Thyroid gland (tissue), 4 donors: Measurements from ENCODE around the gene MLH3. TPM values are rescaled to one million over a fixed set of nuclear protein-coding genes. Genes with fewer than 3 reads are reported as not detected.
A peak's percentile ranks its signal among the peaks of the same experiment; 100 is the strongest.
"Not testable (repeated sequence)": the region's sequence is repeated elsewhere in the genome, so short reads cannot be mapped to it uniquely, and the experiment has no call there.

Source experiments
- DNase-seq, 2 donors: peaks; one replicate each; pipeline ENCODE4 v3.0.0-alpha.2; 2019
- H3K27ac ChIP-seq, 3 donors: fragments of 200-600 bp; sonication (generic); 1 replicate in 2 of 3; 2 replicates in 1 of 3; pipeline ENCODE4 v1.5.1; 2016 to 2019; ENCODE audit warnings: mild to moderate bottlenecking in 1 of 3, moderate library complexity in 1 of 3
- H3K27me3 ChIP-seq: fragments of 200-600 bp; sonication (generic); one replicate; pipeline ENCODE4 v1.5.1; 2019
- H3K36me3 ChIP-seq, 2 donors: fragments of 200-600 bp; sonication (generic); one replicate each; pipeline ENCODE4 v1.5.1; 2016 to 2019
- H3K4me1 ChIP-seq, 2 donors: fragments of 200-600 bp; sonication (generic); one replicate each; pipeline ENCODE4 v1.5.1; 2017 to 2019
- H3K4me3 ChIP-seq, 3 donors: fragments of 200-600 bp; sonication (generic); replicated peaks in 1 of 3; 1 replicate in 2 of 3; 2 replicates in 1 of 3; pipeline ENCODE4 v1.5.1; 2016; ENCODE audit warnings: mild to moderate bottlenecking in 1 of 3
- H3K9me3 ChIP-seq: fragments of 200-600 bp; sonication (generic); one replicate; pipeline ENCODE4 v1.5.1; 2017
- POLR2A ChIP-seq, 2 donors: fragments of 450-650 bp; IDR thresholded peaks; one replicate each; pipeline ENCODE4 v1.6.1; 2017; ENCODE audit warnings: antibody characterized with exemption in 2 of 2, mild to moderate bottlenecking in 2 of 2, moderate library complexity in 1 of 2
- WGBS, 2 donors: methylation state at CpG; one replicate each; pipeline ENCODE4 v1.1.5; 2017; 5-methylcytosine and 5-hydroxymethylcytosine counted together
- intact Hi-C: fragments of 100-400 bp; cut with DNase I; formaldehyde crosslinking; loops from one replicate; pipeline ENCODE4 v1.15.1; 2023
- total RNA-seq, 4 donors: library from RNA; depleted of rRNA; stranded (reverse); fragments of >200 nt; gene quantifications; one replicate each; pipeline ENCODE4 v1.2.3, GENCODE V29; 2016
- TF ChIP-seq, protein P1 (sequence below), 6 experiments: fragments of 200-600 bp in 3 of 6; fragments of 450-650 bp in 3 of 6; sonication (generic) in 3 of 6; IDR thresholded peaks; one replicate each; pipeline ENCODE4 v1.5.1; 2016 to 2019; ENCODE audit warnings: antibody characterized with exemption in 6 of 6, mild to moderate bottlenecking in 2 of 6, inconsistent platforms in 1 of 6, moderate library complexity in 1 of 6

The MLH3 gene
- total RNA-seq, 4 donors from 2014 or later = 48.1 to 68.1 (median 57.9) TPM

GRCh38 chr14:75002392-75003249, 48.6 kb downstream of the MLH3 start, which contains the start of gene EIF2B2:
Gene EIF2B2 (plus strand): TSS chr14:75002921. CDS start chr14:75002991, 70 bp downstream.
- Histone ChIP-seq H3K9me3 (no peaks in the 10 kb centered on the region), H3K27ac (peak within 1 kb of the TSS; percentile 82 to 94 (median 90)), H3K4me1 (peaks cover 32 to 37% of the 10 kb centered on the region in 2 donors), H3K27me3 (no peaks in the 10 kb centered on the region), H3K4me3 (peak within 1 kb of the TSS; percentile 33 to 92 (median 89)), H3K36me3 (peaks cover 21% of the 10 kb centered on the region in 2 donors)
- peak; percentile 99 for DNase-seq
- 0 to 2% methylated on average over 18 to 44 of the region's 66 CpGs for WGBS, 2 donors
- TF ChIP-seq, protein P1, sequence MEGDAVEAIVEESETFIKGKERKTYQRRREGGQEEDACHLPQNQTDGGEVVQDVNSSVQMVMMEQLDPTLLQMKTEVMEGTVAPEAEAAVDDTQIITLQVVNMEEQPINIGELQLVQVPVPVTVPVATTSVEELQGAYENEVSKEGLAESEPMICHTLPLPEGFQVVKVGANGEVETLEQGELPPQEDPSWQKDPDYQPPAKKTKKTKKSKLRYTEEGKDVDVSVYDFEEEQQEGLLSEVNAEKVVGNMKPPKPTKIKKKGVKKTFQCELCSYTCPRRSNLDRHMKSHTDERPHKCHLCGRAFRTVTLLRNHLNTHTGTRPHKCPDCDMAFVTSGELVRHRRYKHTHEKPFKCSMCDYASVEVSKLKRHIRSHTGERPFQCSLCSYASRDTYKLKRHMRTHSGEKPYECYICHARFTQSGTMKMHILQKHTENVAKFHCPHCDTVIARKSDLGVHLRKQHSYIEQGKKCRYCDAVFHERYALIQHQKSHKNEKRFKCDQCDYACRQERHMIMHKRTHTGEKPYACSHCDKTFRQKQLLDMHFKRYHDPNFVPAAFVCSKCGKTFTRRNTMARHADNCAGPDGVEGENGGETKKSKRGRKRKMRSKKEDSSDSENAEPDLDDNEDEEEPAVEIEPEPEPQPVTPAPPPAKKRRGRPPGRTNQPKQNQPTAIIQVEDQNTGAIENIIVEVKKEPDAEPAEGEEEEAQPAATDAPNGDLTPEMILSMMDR (IDR thresholded peaks at IDR 0.05) = peak in 4 of 6 experiments; percentile 22 to 37 (median 27)
- TF ChIP-seq POLR2A (IDR thresholded peaks at IDR 0.05) = peak in 1 of 2 donors; percentile 86
- intact Hi-C loops = loop anchor here (10.0 kb wide), 1 partner anchor 62 kb away; the partner anchor contains the start of genes ACYP1 and ZC2HC1C

DNA sequence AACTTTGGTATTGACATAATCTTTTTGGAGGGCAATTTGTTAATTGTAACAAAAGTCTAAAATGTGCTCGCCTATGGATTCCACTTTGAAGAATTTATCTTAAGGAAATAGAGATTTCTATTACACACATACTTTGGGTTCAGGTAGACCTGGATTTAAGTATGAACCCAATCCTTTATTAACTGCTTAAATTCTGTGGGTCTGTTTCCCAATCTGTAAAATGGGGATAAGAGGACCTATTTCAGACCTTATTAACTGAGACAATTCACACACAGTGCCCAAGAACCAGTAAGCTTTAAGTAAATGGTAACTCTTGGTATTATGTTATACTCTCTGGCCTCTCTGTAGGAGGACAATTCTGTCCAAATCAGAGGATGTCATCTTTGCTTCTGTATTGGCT, 49.4 kb downstream of the MLH3 start:
- Histone ChIP-seq H3K27ac (peak overlapping the region; percentile 82 to 94 (median 90)), H3K9me3 (no peaks in the 10 kb centered on the region), H3K4me3 (peak overlapping the region in 2 of 3 donors; percentile 89 to 92), H3K36me3 (peaks cover 14 to 15% of the 10 kb centered on the region in 2 donors), H3K4me1 (peaks cover 26 to 30% of the 10 kb centered on the region in 2 donors), H3K27me3 (no peaks in the 10 kb centered on the region)
- intact Hi-C loops = loop anchor here (10.0 kb wide), 1 partner anchor 63 kb away; the partner anchor contains the start of genes ACYP1 and ZC2HC1C
- TF ChIP-seq POLR2A (IDR thresholded peaks at IDR 0.05) = no peak
- TF ChIP-seq, protein P1 (IDR thresholded peaks at IDR 0.05) = no peak
- no peak for DNase-seq
- 100% methylated on average over 1 of the region's 1 CpG for WGBS, 2 donors

DNA sequence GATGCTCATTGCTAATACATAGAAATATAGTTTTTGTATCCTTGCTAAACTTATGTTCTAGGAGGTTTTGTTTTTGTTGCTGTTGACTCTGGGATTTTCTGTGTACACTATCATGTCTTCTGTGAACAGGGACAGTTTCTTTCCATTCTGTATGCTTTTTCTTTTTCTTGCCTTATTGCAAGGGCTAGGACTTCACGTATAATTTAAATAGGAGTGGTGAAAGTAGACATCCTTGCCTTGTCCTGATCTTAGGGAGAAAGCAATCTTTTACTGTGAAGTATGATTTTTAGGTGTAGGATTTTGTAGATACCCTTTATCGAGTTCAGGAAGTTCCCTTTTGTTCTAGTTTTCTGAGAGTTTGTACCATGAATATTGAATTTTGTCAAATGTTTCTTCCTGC, 50.0 kb downstream of the MLH3 start:
- TF ChIP-seq, protein P1 (IDR thresholded peaks at IDR 0.05) = no peak
- TF ChIP-seq POLR2A (IDR thresholded peaks at IDR 0.05) = no peak
- Histone ChIP-seq H3K9me3 (no peaks in the 10 kb centered on the region), H3K27me3 (no peaks in the 10 kb centered on the region), H3K4me3 (no peak overlapping the region), H3K27ac (no peak overlapping the region), H3K4me1 (peaks cover 23% of the 10 kb centered on the region in 2 donors), H3K36me3 (peaks cover 7 to 9% of the 10 kb centered on the region in 2 donors)
- DNase-seq = no peak
- WGBS, 2 donors = 92 to 93% methylated on average over 2 of the region's 2 CpGs
- intact Hi-C loops = loop anchor here (10.0 kb wide), 1 partner anchor 64 kb away; the partner anchor contains the start of genes ACYP1 and ZC2HC1C

GRCh38 chr14:74995781-74996180, 55.5 kb downstream of the MLH3 start:
- H3K4me1 ChIP-seq, H3K27me3 ChIP-seq, DNase-seq, H3K27ac ChIP-seq, H3K36me3 ChIP-seq, H3K4me3 ChIP-seq, intact Hi-C loops, H3K9me3 ChIP-seq: not testable (repeated sequence)
- WGBS, 2 donors = 86 to 92% methylated on average over 4 of the region's 7 CpGs

DNA sequence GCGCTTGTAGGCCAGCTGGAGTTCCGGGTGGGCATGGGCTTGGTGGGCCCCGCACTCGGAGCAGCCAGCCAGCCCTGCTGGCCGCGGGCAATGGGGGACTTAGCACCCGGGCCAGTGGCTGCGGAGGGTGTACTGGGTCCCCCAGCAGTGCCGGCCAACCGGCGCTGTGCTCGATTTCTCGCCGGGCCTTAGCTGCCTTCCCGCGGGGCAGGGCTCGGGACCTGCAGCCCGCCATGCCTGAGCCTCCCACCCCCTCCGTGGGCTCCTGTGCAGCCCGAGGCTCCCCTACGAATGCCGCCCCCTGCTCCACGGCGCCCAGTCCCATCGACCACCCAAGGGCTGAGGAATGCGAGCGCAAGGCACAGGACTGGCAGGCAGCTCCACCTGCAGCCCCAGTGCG, 57.1 kb downstream of the MLH3 start:
- H3K36me3 ChIP-seq, H3K9me3 ChIP-seq, intact Hi-C loops, H3K4me1 ChIP-seq, H3K27me3 ChIP-seq, H3K27ac ChIP-seq, DNase-seq, H3K4me3 ChIP-seq: not testable (repeated sequence)
- 93 to 94% methylated on average over 14 to 19 of the region's 28 CpGs for whole genome bisulfite sequencing, 2 donors

DNA sequence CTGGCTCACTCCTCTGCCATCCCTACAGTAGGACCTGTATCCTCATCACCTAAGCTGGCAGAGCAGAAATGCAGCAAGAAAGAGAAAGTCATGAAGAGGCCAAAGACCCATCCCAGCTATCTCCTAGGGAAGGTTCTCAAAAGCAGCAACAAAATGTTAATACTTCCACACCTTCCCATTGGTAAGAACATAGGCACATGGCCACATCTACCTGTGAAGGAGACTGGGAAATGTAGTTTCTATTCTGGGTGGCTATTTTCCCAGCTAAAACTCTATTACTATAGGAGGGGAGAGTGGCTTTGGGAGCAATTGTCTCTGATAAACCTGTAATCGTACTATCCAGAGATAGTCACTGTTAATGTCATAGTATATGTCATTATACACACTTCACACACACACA, 62.3 kb downstream of the MLH3 start:
- Histone ChIP-seq H3K27me3 (no peaks in the 10 kb centered on the region), H3K9me3 (no peaks in the 10 kb centered on the region), H3K4me1 (peaks cover 15 to 23% of the 10 kb centered on the region in 2 donors), H3K27ac (no peak overlapping the region), H3K36me3 (no peaks in the 10 kb centered on the region), H3K4me3 (no peak overlapping the region)
- WGBS, 2 donors = 93 to 97% methylated on average over 1 of the region's 1 CpG
- TF ChIP-seq, protein P1 (IDR thresholded peaks at IDR 0.05) = no peak
- no peak for TF ChIP-seq POLR2A (IDR thresholded peaks at IDR 0.05)
- no peak for DNase-seq
- intact Hi-C loops = no loop called here
